GM12878 (cell line): ENCODE results near the gene HNRNPF. TPM values are rescaled to one million over a fixed set of nuclear protein-coding genes. Genes with fewer than 3 reads are reported as not detected.
"Not testable (repeated sequence)": the region's sequence is repeated elsewhere in the genome, so short reads cannot be mapped to it uniquely, and the experiment has no call there.

ENCODE experiments used
- ATAC-seq: fragments of 200-7000 bp; cut with Tn5 transposase; 3 replicates; pipeline ENCODE4 v1.9.1; 2020; ENCODE audit warnings: mild to moderate bottlenecking, moderate library complexity
- BruUV-seq: library from RNA; stranded (reverse); fragments of 400-500 nt; replicated peaks from 2 replicates; lab custom pipeline; 2021; lab: Mats Ljungman, UMichigan
- CTCF ChIA-PET: fragments of 300-600 bp; sonication (Branson Sonifier 250); formaldehyde crosslinking; extraction: SDS; loops from one replicate; lab custom pipeline; 2021; ENCODE audit warnings: inconsistent platforms; lab: Yijun Ruan, JAX
- POLR2A ChIA-PET: fragments of 350-600 bp; formaldehyde crosslinking; extraction: SDS; loops from one replicate; lab custom pipeline; 2021; ENCODE audit warnings: inconsistent platforms; lab: Charles Lee
- RAD21 ChIA-PET: fragments of 300-600 bp; sonication (Branson Sonifier 250); formaldehyde crosslinking; loops from one replicate; lab custom pipeline; 2023; ENCODE audit warnings: antibody characterized with exemption; ENCODE audit not compliant: unreplicated experiment; lab: Charles Lee
- SMC1A ChIA-PET: fragments of 300-600 bp; sonication (Branson Sonifier 250); formaldehyde crosslinking; loops from one replicate; lab custom pipeline; 2023; ENCODE audit not compliant: unreplicated experiment, uncharacterized antibody; lab: Charles Lee
- DNase-seq: peaks from one replicate; pipeline ENCODE4 v3.0.0-alpha.2; 2011; ENCODE audit warnings: low read depth, low spot score
- FAIRE-seq: peaks from 3 replicates; lab custom pipeline; 2011; peaks lifted over from hg19 to GRCh38; lab: Jason Lieb, UNC
- H2AFZ ChIP-seq: 2 replicates; pipeline ENCODE4 v1.6.0; 2011; ENCODE audit warnings: low read depth, low read length, control low read depth; ENCODE audit not compliant: control insufficient read depth
- H3K27ac ChIP-seq: 2 replicates; pipeline ENCODE4 v1.5.1; 2011; ENCODE audit warnings: control low read depth; ENCODE audit not compliant: control insufficient read depth, insufficient read depth
- H3K27me3 ChIP-seq, 2 experiments: replicated peaks in 1 of 2; 2 replicates each; pipeline versions ENCODE4 v1.6.0 to v1.6.1; 2011; ENCODE audit warnings: low read length in 1 of 2; ENCODE audit not compliant: control insufficient read depth in 2 of 2, insufficient read depth in 2 of 2
- H3K36me3 ChIP-seq, 2 experiments: 2 replicates each; pipeline ENCODE4 v1.5.1; 2011; ENCODE audit warnings: low read length in 1 of 2; ENCODE audit not compliant: control insufficient read depth in 2 of 2, insufficient read depth in 2 of 2
- H3K4me1 ChIP-seq: 2 replicates; pipeline ENCODE4 v1.6.1; 2011; ENCODE audit warnings: mild to moderate bottlenecking, low read length, moderate library complexity, mixed read lengths; ENCODE audit not compliant: control insufficient read depth, insufficient read depth
- H3K4me2 ChIP-seq: 2 replicates; pipeline ENCODE4 v1.6.0; 2011; ENCODE audit warnings: control low read depth; ENCODE audit not compliant: control insufficient read depth, insufficient read depth
- H3K4me3 ChIP-seq: fragments of 200-600 bp; sonication (generic); 2 replicates; pipeline ENCODE4 v1.5.1; 2016
- H3K79me2 ChIP-seq: 2 replicates; pipeline ENCODE4 v1.6.0; 2011; ENCODE audit warnings: low read length; ENCODE audit not compliant: control insufficient read depth, insufficient read depth
- H3K9ac ChIP-seq: 2 replicates; pipeline ENCODE4 v1.8.0; 2011; ENCODE audit warnings: low read length, control low read depth, mixed read lengths; ENCODE audit not compliant: control insufficient read depth, insufficient read depth
- H3K9me3 ChIP-seq: replicated peaks from 3 replicates; pipeline ENCODE4 v1.5.1; 2011; ENCODE audit warnings: mild to moderate bottlenecking, low read length; ENCODE audit not compliant: control insufficient read depth, insufficient read depth
- H4K20me1 ChIP-seq: 2 replicates; pipeline ENCODE4 v1.6.0; 2011; ENCODE audit not compliant: control insufficient read depth, insufficient read depth
- WGBS: methylation state at CpG from one replicate; pipeline ENCODE4 v1.1.6; 2016; ENCODE audit warnings: low lambda C conversion rate; ENCODE audit not compliant: insufficient replicate concordance, insufficient coverage; ENCODE audit errors: missing lambda C conversion rate; 5-methylcytosine and 5-hydroxymethylcytosine counted together
- in situ Hi-C: fragments of 300-500 bp; cut with MboI; formaldehyde crosslinking; loops from 9 replicates; pipeline ENCODE4 v1.14.3; 2018; ENCODE audit warnings: mixed read lengths
- intact Hi-C: fragments of 100-400 bp; cut with micrococcal nuclease; formaldehyde crosslinking; loops from one replicate; pipeline ENCODE4 v1.14.2; 2022; ENCODE audit not compliant: unreplicated experiment
- polyA plus RNA-seq, 11 experiments: library from polyadenylated mRNA; depleted of rRNA in 4 of 11; unstranded in 6 of 11; stranded (reverse) in 5 of 11; fragments of >200 nt; fragmentation: Nextera tagmentation in 4 of 11; fragmentation: Illumina TruSeq in 1 of 11; extraction: Ambion mirVana in 4 of 11; extraction: Trizol in 1 of 11; gene quantifications; 1 replicate in 1 of 11; 2 replicates in 10 of 11; pipeline versions ENCODE4 v1.2.1 to v1.2.3, GENCODE V29; 2011 to 2016; ENCODE audit warnings: inconsistent platforms in 2 of 11, missing spikeins in 2 of 11, low read depth in 1 of 11
- total RNA-seq, 4 experiments: library from RNA; depleted of rRNA in 3 of 4; stranded (reverse); fragments of >200 nt in 3 of 4; fragmentation: Illumina TruSeq in 1 of 4; extraction: Trizol in 1 of 4; gene quantifications; 2 replicates each; pipeline versions ENCODE4 v1.2.1 to v1.2.3, GENCODE V29; 2013 to 2021
- TF ChIP-seq, protein P1 (sequence below): fragments of 450-650 bp; IDR thresholded peaks from 2 replicates; pipeline ENCODE4 v1.6.1; 2016; ENCODE audit warnings: mild to moderate bottlenecking

Gene HNRNPF
- total and polyA plus RNA-seq, 10 of the 15 experiments (the other 5 are each of a cell fraction or from before 2014, with no cell fraction given): 156 to 373 (median 293) TPM

DNA sequence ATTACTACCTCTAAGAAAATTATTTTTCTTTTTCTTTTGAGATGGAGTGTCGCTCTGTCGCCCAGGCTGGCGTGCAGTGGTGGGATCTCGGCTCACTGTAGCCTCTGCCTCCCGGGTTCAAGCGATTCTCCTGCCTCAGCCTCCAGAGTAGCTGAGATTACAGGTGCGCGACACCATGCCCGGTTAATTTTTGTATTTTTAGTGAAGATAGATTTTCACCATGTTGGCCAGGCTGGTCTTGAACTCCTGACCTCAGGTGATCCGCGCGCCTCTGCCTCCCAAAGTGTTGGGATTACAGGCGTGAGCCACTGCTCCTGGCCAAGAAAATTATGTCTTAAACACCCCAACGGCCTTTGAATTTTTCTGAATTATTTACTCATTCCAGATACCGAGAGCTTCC lies 47.6 kb upstream of the HNRNPF start:
- H3K4me2 ChIP-seq: peak overlapping the region; percentile 95
- intact Hi-C loops, H3K27me3 ChIP-seq, H3K9me3 ChIP-seq, H4K20me1 ChIP-seq, H3K4me3 ChIP-seq, ATAC-seq, DNase-seq, FAIRE-seq, RAD21 ChIA-PET, H3K27ac ChIP-seq, in situ Hi-C loops, H3K36me3 ChIP-seq, BruUV-seq: not testable (repeated sequence)
- ChIA-PET CTCF (interaction anchor here (1.0 to 1.4 kb wide), 2 partner anchors 51 to 61 kb away, joined by 3 read pairs; no protein-coding TSS in a partner anchor), SMC1A (interaction anchor here (0.7 to 0.9 kb wide), 2 partner anchors 59 to 202 kb away, joined by 3 read pairs; no protein-coding TSS in a partner anchor), POLR2A (interaction anchor here (0.8 kb wide), 1 partner anchor 49 kb away, joined by 3 read pairs; no protein-coding TSS in a partner anchor)
- 90% methylated on average over 15 of the region's 15 CpGs for WGBS
- peak overlapping the region; percentile 91; the same call in 1 of the 2 replicates for H2AFZ ChIP-seq
- H3K9ac ChIP-seq: peak overlapping the region; percentile 63; the same call in 1 of the 2 replicates
- H3K4me1 ChIP-seq: peaks cover 32% of the 10 kb centered on the region
- H3K79me2 ChIP-seq: peaks cover 14% of the 10 kb centered on the region

DNA sequence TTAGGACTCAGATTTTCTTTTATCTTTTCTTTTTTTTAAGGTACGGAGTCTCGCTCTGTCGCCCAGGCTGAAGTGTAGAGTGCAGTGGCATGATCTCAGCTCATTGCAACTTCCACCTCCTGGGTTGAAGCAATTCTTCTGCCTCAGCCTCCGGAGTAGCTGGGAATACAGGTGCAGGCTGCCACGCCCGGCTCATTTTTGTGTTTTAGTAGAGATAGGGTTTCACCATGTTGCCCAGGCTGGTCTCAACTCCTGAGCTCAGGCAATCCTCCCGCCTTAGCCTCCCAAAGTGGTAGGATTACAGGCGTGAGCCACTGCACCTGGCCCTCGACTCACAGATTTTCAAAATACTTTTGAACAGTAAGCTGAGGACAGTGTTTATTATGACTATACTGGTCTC lies 45.0 kb upstream of the HNRNPF start:
- H3K36me3 ChIP-seq, ATAC-seq, BruUV-seq, H2AFZ ChIP-seq, H4K20me1 ChIP-seq, H3K27me3 ChIP-seq, DNase-seq, FAIRE-seq, H3K9me3 ChIP-seq, RAD21 ChIA-PET, intact Hi-C loops: not testable (repeated sequence)
- TF ChIP-seq, protein P1, sequence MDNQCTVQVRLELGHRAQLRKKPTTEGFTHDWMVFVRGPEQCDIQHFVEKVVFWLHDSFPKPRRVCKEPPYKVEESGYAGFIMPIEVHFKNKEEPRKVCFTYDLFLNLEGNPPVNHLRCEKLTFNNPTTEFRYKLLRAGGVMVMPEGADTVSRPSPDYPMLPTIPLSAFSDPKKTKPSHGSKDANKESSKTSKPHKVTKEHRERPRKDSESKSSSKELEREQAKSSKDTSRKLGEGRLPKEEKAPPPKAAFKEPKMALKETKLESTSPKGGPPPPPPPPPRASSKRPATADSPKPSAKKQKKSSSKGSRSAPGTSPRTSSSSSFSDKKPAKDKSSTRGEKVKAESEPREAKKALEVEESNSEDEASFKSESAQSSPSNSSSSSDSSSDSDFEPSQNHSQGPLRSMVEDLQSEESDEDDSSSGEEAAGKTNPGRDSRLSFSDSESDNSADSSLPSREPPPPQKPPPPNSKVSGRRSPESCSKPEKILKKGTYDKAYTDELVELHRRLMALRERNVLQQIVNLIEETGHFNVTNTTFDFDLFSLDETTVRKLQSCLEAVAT: peak; percentile 62; the same call in 1 of the 2 replicates
- 6% methylated on average over 9 of the region's 9 CpGs for WGBS
- ChIA-PET POLR2A (interaction anchor here (0.7 to 1.1 kb wide), 5 partner anchors 48 to 152 kb away, joined by 3 to 4 read pairs (median 3); no protein-coding TSS in a partner anchor), CTCF (interaction anchor here (1.1 to 1.2 kb wide), 2 partner anchors 58 to 161 kb away, joined by 3 read pairs; no protein-coding TSS in a partner anchor), SMC1A (interaction anchor here (1.0 to 2.4 kb wide), 5 partner anchors 13 to 161 kb away, joined by 3 to 10 read pairs (median 4); no protein-coding TSS in a partner anchor)
- peak overlapping the region; percentile 81; the same call in 1 of the 2 replicates for H3K4me3 ChIP-seq
- in situ Hi-C loops: loop anchor here (5.0 kb wide), 1 partner anchor 57 kb away; no protein-coding TSS in a partner anchor
- peak overlapping the region; percentile 89 for H3K4me2 ChIP-seq
- peak overlapping the region; percentile 15; the same call in 1 of the 2 replicates for H3K9ac ChIP-seq
- H3K27ac ChIP-seq: peak overlapping the region; percentile 46
- H3K79me2 ChIP-seq: peaks cover 14% of the 10 kb centered on the region
- peaks cover 33% of the 10 kb centered on the region for H3K4me1 ChIP-seq
